NCI-H187 treated with DMSO at 0.1 percent for 48 hours (cell line): ENCODE measurements around the gene CD274.

Source experiments
- DNase-seq: peaks from one replicate; lab custom pipeline; 2025; lab: John Stamatoyannopoulos, UW

The CD274 gene

GRCh38 chr9:5500441-5501235, 50.3 kb downstream of the CD274 start:
- no peak for DNase-seq

- no peak for DNase-seq
Measured at GRCh38 chr9:5502553-5502952, 52.2 kb downstream of the CD274 start.

GRCh38 chr9:5509573-5509972, 59.2 kb downstream of the CD274 start:
- no peak for DNase-seq

GRCh38 chr9:5510360-5510931, 60.1 kb downstream of the CD274 start, which contains the start of gene PDCD1LG2:
Gene PDCD1LG2, plus strand, starts transcription at chr9:5510531. Its CDS starts 12,016 bp downstream, at chr9:5522547.
- no peak for DNase-seq

GRCh38 chr9:5510989-5511388, 60.6 kb downstream of the CD274 start:
- DNase-seq, result no peak

- no peak for DNase-seq
Measured at GRCh38 chr9:5511476-5511875, 61.1 kb downstream of the CD274 start.

- DNase-seq, result no peak
Measured at GRCh38 chr9:5511935-5512580, 61.7 kb downstream of the CD274 start.

GRCh38 chr9:5512658-5513452, 62.5 kb downstream of the CD274 start:
- no peak for DNase-seq

GRCh38 chr9:5513966-5514616, 63.7 kb downstream of the CD274 start:
- DNase-seq, result no peak

- no peak for DNase-seq
Measured at GRCh38 chr9:5514617-5515260, 64.4 kb downstream of the CD274 start.

- DNase-seq, result no peak
Measured at GRCh38 chr9:5515261-5515650, 64.9 kb downstream of the CD274 start.

- DNase-seq, result no peak
Measured at GRCh38 chr9:5516453-5517220, 66.3 kb downstream of the CD274 start.

- DNase-seq, result no peak
Measured at GRCh38 chr9:5518171-5518936, 68.0 kb downstream of the CD274 start.

- DNase-seq, result no peak
Measured at GRCh38 chr9:5518937-5519319, 68.6 kb downstream of the CD274 start.
